HG03196 (cell line): ENCODE data around the gene PTPRM.

Experiments
- ATAC-seq: cut with Tn5 transposase; IDR thresholded peaks from one replicate; pipeline ENCODE4 v1.9.1; 2021; ENCODE audit not compliant: unreplicated experiment

The PTPRM gene

GRCh38 chr18:7844418-7844817, 277.3 kb downstream of the PTPRM start:
- ATAC-seq, result no peak

GRCh38 chr18:7846335-7846734, 279.2 kb downstream of the PTPRM start:
- ATAC-seq, result no peak

GRCh38 chr18:7847357-7848053, 280.4 kb downstream of the PTPRM start:
- ATAC-seq, result no peak

DNA sequence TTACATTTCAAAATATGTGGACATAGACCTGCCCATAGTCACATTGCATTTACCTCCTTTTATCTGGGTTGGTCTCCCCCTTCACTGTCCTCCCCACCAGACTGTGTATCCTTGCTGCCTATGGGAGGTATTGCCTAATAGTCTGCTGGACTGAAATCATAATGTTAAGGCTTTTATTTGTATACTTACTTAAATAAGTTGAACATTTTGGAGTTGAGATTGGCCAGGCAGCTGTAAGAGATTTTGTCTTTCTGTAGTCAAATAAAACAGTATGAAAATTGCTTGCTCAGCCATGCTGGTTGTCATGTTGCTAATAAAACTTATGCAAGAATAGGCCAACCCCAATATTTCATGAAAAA, 280.9 kb downstream of the PTPRM start:
- no peak for ATAC-seq

GRCh38 chr18:7850446-7850845, 283.3 kb downstream of the PTPRM start:
- ATAC-seq, result no peak

DNA sequence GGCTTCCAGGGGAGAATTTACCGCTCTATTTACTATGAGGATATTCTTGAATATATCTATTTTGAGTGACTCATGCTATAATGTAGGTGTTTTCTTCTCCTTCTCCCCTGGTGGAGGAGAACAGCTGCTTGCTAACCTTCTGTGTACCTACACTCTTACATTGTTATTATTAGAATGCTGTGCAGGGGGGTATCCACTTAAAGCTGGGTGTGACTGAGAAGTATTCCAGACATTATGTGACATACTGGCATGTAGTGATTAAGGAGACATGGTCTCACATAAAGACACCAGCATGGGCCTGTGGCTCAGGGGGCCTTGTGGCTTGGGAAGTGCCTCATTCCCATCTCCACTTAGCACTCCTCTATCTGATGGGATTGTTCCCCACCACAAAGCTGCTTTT, 287.9 kb downstream of the PTPRM start:
- ATAC-seq, result no peak

DNA sequence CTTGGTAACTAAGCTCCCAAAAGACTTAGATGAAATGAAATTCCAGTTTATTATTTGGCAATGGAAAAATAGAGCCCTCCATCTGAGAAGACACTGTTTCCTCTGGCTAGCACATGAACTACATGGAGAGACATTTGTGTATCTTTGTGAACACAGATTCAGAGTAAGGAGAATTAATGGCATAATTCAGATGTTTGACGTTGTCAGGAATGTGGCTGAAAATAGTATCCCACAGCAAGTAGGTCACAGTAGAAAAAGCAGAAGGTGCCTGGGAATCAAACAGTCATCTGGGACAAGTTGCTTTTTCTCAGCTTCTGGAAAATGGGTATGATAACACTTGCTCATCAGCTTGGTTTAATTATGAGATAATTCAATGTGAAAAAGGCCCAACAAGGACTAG, 288.6 kb downstream of the PTPRM start:
- no peak for ATAC-seq

- no peak for ATAC-seq
These were observed 289.0 kb downstream of the PTPRM start for GRCh38 chr18:7856116-7856515.

DNA sequence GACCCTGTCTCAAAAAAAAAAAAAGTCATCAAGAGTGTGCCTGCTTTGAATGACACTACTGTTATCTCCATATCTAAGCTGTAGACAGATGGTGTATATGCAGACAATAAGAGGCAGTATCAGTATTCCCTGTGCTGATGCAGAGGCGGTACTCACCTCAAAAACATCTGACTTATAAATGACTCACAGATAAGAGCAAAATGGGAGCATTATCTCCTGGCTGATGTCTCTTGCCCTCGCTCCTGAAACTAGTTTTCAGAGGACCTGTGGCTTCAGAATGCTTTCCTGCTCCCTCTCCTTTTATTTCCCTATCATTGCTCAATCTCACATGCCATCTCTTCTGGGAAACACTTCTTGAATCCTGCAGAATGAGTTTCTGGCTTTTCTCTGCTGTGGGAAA, 289.6 kb downstream of the PTPRM start:
- no peak for ATAC-seq

GRCh38 chr18:7857562-7857961, 290.4 kb downstream of the PTPRM start:
- ATAC-seq, result no peak

GRCh38 chr18:7859122-7859521, 292.0 kb downstream of the PTPRM start:
- no peak for ATAC-seq

DNA sequence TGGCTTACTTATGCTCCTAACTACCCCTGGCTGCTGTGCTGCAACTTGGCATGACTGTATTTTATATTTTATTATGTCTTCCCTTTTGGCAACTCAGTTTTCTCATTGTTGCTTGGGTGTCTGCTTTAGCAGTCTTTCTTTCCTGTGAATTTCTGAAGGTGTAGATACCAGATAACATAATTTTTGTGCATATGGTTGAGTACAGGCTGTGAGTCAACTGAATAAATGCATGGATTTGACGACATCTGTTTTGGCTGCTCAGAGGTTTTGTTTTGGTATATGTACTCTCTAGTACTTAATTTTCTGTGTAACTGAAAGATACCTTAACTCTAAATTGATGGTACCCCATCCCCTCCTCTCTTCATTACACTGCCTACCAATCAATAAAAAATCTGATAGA, 303.1 kb downstream of the PTPRM start:
- ATAC-seq, result no peak

- no peak for ATAC-seq
These were observed 303.7 kb downstream of the PTPRM start for GRCh38 chr18:7870855-7871254.

DNA sequence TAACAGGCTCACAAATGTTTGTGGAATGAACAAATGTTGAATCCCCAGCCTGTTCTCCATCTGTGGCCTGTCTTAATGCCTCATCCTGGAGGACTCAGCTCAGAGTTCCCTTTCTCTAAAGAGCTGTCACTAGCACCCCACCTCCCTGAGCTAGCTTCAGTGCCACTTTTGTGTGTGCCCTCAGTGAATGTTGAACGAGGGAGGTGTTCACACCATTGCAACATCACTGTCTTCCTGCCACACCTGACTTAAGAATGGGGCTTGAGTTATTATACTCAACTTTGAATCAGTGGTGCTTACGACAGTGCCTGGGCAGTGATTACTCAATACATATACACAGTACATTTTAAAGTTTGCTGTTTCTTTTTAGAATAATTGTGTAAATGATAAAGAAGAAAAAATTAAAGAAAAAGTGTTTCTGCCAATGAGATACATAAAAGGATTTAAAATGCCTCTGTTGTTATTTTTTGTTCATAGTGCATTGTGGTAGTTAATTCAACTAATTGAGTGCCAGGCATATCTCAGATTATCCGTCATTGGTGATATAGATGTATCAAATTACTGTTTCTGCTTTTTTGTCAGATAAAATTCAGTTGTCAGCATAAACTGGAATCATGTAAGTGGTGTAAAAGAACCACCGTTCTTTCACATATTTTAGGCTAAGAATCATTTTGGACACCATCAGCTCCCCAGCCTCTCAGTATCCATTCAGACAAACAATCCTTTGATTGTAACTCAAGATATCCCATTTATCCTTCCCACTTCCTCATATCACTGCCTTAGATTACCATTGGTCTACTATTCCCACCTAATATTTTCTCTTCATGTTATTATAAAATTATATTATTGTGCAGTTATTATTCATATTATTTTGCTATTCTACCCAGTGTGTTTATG, 304.7 kb downstream of the PTPRM start:
- no peak for ATAC-seq

GRCh38 chr18:7872569-7872968, 305.5 kb downstream of the PTPRM start:
- ATAC-seq, result no peak

GRCh38 chr18:7873316-7873715, 306.2 kb downstream of the PTPRM start:
- ATAC-seq, result no peak

DNA sequence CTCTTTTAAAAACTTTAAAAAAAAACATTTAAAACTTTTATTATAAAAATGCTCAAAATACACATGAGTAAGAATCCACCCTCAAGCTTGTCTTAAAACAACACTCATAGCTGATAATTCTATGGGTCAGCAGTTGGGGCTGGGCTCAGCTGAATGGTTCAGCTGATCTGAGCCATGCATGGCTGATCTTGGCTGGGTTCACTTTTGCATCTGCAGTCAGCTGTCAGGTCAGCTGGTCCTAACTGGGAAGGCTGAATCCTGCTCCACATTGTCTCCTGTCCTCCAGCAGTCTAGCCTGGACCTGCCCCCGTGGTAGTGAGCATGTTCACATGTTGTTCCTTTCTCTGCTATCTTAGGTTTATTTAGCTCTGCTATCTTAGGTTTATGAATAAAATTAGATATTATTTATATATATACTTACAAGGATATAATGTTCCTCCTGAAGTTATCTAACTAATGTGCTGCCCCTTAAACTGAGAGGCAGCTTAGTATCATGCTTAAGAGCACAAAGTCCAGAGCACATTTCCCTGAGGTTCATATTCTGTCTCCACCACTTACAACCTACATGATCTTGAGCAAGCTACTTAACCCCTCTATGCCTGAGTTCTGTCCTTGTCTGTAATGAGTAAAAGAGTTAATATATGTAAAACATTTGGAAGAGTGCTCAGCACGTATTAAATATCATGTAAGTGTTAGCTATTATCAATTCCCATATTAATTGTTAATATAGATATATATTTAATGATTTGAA, 309.4 kb downstream of the PTPRM start:
- ATAC-seq, result no peak

DNA sequence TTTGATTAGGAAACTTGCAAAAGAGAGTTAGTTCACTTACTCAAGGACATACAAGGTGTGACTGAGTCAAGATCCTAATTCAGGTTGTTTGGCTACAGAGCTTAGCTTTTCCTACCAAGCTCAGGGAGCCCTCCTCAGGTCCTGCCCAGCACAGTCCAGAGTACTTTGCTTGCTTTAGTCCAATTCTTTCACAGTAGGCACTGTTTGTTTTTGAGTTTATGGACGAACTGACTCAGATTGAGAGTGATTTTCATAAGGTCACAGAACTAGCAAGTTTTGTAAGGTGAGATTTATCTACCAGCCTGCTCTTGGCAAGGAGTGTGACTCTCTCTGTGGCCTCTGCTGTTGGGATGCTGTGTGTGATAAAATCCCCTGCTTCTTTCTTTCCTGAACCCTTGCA, 310.5 kb downstream of the PTPRM start:
- no peak for ATAC-seq

- no peak for ATAC-seq
These were observed 311.4 kb downstream of the PTPRM start for GRCh38 chr18:7878265-7879211.

- ATAC-seq, result no peak
These were observed 312.6 kb downstream of the PTPRM start for GRCh38 chr18:7879717-7880116.

GRCh38 chr18:7885865-7886264, 318.7 kb downstream of the PTPRM start:
- ATAC-seq, result no peak
